RWPE1 (cell line): ENCODE results near the gene KRT4.

Source experiments
- CTCF ChIA-PET: fragments of 350-600 bp; sonication (Branson Sonifier 250); formaldehyde crosslinking; extraction: SDS; loops from one replicate; lab custom pipeline; 2021; lab: Yijun Ruan, JAX
- POLR2A ChIA-PET: fragments of 400-600 bp; formaldehyde crosslinking; extraction: SDS; loops from one replicate; lab custom pipeline; 2020; ENCODE audit warnings: antibody characterized with exemption; ENCODE audit not compliant: low non-redundant PET; lab: Yijun Ruan, JAX
- DNase-seq: peaks from one replicate; pipeline ENCODE4 v3.0.0; 2012; ENCODE audit warnings: low spot score
- H3K27ac ChIP-seq: fragments of 450-650 bp; 2 replicates; pipeline ENCODE4 v1.5.1; 2017
- CTCF ChIP-seq: fragments of 450-650 bp; conservative IDR thresholded peaks from 2 replicates; pipeline ENCODE4 v1.5.1; 2017; ENCODE audit warnings: low read depth, mild to moderate bottlenecking

KRT4 gene

GRCh38 chr12:52788876-52789636, 24.9 kb downstream of the KRT4 start:
- ChIA-PET CTCF (no interaction called here), POLR2A (no interaction called here)
- no peak for DNase-seq
- no peak for TF ChIP-seq CTCF
- no peak overlapping the region for H3K27ac ChIP-seq

GRCh38 chr12:52788192-52788875, 25.6 kb downstream of the KRT4 start:
- no peak for DNase-seq
- ChIA-PET CTCF (interaction anchor here (0.6 kb wide), 1 partner anchor 22 kb away, joined by 4 read pairs; no protein-coding TSS in a partner anchor), POLR2A (no interaction called here)
- no peak overlapping the region for H3K27ac ChIP-seq
- no peak for TF ChIP-seq CTCF

GRCh38 chr12:52787324-52788191, 26.4 kb downstream of the KRT4 start:
- H3K27ac ChIP-seq: no peak overlapping the region
- ChIA-PET CTCF (interaction anchor here (0.6 kb wide), 1 partner anchor 21 kb away, joined by 4 read pairs; no protein-coding TSS in a partner anchor), POLR2A (no interaction called here)
- DNase-seq: no peak
- no peak for TF ChIP-seq CTCF

GRCh38 chr12:52784909-52785308, 29.0 kb downstream of the KRT4 start:
- ChIA-PET CTCF (no interaction called here), POLR2A (no interaction called here)
- TF ChIP-seq CTCF: no peak
- no peak for DNase-seq
- no peak overlapping the region for H3K27ac ChIP-seq

GRCh38 chr12:52783563-52784316, 30.2 kb downstream of the KRT4 start:
- no peak overlapping the region for H3K27ac ChIP-seq
- POLR2A ChIA-PET: no interaction called here
- no peak for DNase-seq
- TF ChIP-seq CTCF: no peak
- CTCF ChIA-PET: no interaction called here
